ENCODE results near the gene SPATS1. TPM values are rescaled to one million over a fixed set of nuclear protein-coding genes. Genes with fewer than 3 reads are reported as not detected.

The SPATS1 gene
- total RNA-seq, 1 donor from 2014 or later, result not detected

Other genes starting within 250 kb of the SPATS1 start
- 23.4 TPM for gene MRPL14, start 215.2 kb upstream of the SPATS1 start, total RNA-seq
- gene TMEM63B, start 215.1 kb upstream of the SPATS1 start, total RNA-seq, result 37.9 TPM
- 0.25 TPM for gene CAPN11, start 183.8 kb upstream of the SPATS1 start, total RNA-seq
- not detected for gene MYMX, start 125.7 kb upstream of the SPATS1 start, total RNA-seq
- 5.4 TPM for gene SLC29A1, start 119.1 kb upstream of the SPATS1 start, total RNA-seq
- 440 TPM for gene HSP90AB1, start 95.5 kb upstream of the SPATS1 start, total RNA-seq
- 23.8 TPM for gene SLC35B2, start 85.1 kb upstream of the SPATS1 start, total RNA-seq
- gene NFKBIE, start 77.1 kb upstream of the SPATS1 start, total RNA-seq, result 8.1 TPM
- gene TMEM151B, start 72.2 kb upstream of the SPATS1 start, total RNA-seq, result 44.5 TPM
- gene AARS2, start 29.3 kb upstream of the SPATS1 start, total RNA-seq, result 10.6 TPM
- 33.2 TPM for gene CDC5L, start 45.1 kb downstream of the SPATS1 start, total RNA-seq

Data from temporal lobe (tissue), 1 donor.